Mammary epithelial cell (primary cell): ENCODE data around the gene DEXI.

Experiments
- EZH2 ChIP-seq: IDR thresholded peaks from 2 replicates; pipeline ENCODE4 v1.6.1; 2012; ENCODE audit warnings: low read length, inconsistent platforms, borderline replicate concordance
- TF ChIP-seq, protein P1 (sequence below), 2 donors: IDR thresholded peaks in 1 of 2; conservative IDR thresholded peaks in 1 of 2; 2 replicates each; pipeline ENCODE4 v1.5.1; 2011 to 2012; ENCODE audit warnings: inconsistent platforms in 2 of 2, low read length in 2 of 2, mild to moderate bottlenecking in 2 of 2, control low read depth in 1 of 2, low read depth in 1 of 2; ENCODE audit not compliant: insufficient read depth in 1 of 2; ENCODE audit errors: extremely low read depth in 1 of 2

- TF ChIP-seq EZH2: no peak
- TF ChIP-seq, protein P1, sequence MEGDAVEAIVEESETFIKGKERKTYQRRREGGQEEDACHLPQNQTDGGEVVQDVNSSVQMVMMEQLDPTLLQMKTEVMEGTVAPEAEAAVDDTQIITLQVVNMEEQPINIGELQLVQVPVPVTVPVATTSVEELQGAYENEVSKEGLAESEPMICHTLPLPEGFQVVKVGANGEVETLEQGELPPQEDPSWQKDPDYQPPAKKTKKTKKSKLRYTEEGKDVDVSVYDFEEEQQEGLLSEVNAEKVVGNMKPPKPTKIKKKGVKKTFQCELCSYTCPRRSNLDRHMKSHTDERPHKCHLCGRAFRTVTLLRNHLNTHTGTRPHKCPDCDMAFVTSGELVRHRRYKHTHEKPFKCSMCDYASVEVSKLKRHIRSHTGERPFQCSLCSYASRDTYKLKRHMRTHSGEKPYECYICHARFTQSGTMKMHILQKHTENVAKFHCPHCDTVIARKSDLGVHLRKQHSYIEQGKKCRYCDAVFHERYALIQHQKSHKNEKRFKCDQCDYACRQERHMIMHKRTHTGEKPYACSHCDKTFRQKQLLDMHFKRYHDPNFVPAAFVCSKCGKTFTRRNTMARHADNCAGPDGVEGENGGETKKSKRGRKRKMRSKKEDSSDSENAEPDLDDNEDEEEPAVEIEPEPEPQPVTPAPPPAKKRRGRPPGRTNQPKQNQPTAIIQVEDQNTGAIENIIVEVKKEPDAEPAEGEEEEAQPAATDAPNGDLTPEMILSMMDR (conservative IDR thresholded peaks at IDR 0.05 in 1 of 2, IDR thresholded peaks at IDR 0.05 in 1 of 2; ENCODE audit: extremely low read depth in 1 of 2, insufficient read depth in 1 of 2, low read depth in 1 of 2, low read length in 2 of 2): no peak
Observed at GRCh38 chr16:10938321-10938720, 3.9 kb downstream of the DEXI start.
